ENCODE measurements around the gene XPO4.
A peak's percentile ranks its signal among the peaks of the same experiment; 100 is the strongest.
"Not testable (repeated sequence)": the region's sequence is repeated elsewhere in the genome, so short reads cannot be mapped to it uniquely, and the experiment has no call there.

Gene XPO4

GRCh38 chr13:20902438-20903163, at the start of gene XPO4:
XPO4 (minus strand) TSS chr13:20902746; CDS start chr13:20902738, 8 bp downstream.
- no peak for DNase-seq

- not testable (repeated sequence) for DNase-seq
These were observed 45.5 kb upstream of the XPO4 start for GRCh38 chr13:20948001-20948400.

- DNase-seq = no peak
These were observed 43.4 kb upstream of the XPO4 start for GRCh38 chr13:20945952-20946383.

DNA sequence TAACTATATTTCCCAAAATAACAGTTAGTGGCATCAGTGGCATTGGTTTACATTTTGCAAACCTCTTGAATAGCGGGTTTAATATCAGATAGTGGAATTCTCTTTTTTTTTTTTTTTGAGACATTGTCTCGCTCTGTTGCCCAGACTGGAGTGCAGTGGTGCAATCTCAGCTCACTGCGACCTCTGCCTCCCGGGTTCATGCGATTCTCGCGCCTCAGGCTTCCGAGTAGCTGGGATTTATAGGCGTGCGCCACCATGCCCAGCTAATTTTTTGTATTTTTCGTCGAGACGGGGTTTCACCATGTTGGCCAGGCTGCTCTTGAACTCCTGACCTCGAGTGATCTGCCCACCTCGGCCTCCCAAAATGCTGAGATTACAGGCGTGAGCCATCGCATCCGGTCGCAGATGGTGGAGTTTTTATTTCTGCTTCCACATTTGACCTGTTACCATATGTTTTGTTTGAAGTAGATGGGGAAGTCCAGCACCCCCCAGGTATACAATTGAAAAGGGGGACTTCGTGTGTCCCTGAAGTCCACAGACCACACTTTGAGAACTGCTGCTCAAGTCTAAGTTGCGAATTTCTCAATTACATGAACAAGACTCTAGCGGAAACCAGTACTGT, 40.5 kb upstream of the XPO4 start:
- no peak for DNase-seq

DNA sequence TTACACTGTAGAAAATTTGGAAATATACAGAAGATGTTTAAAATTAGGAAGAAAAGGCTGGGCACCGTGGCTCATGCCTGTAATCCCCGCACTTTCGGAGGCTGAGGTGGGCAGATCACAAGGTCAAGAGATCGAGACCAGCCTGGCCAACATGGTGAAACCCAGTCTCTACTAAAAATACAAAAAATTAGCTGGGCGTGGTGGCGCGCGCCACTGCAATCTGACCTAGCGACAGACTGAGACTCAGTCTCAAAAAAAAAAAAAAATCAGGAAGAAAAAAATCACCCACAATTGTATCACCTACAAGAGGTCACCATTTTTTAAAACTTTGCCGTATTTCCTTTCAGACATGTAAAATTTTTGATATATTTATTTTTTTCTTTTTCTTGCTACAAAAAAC, 38.0 kb upstream of the XPO4 start:
- DNase-seq = not testable (repeated sequence)

- no peak for DNase-seq
These were observed 37.5 kb upstream of the XPO4 start for GRCh38 chr13:20940083-20940482.

DNA sequence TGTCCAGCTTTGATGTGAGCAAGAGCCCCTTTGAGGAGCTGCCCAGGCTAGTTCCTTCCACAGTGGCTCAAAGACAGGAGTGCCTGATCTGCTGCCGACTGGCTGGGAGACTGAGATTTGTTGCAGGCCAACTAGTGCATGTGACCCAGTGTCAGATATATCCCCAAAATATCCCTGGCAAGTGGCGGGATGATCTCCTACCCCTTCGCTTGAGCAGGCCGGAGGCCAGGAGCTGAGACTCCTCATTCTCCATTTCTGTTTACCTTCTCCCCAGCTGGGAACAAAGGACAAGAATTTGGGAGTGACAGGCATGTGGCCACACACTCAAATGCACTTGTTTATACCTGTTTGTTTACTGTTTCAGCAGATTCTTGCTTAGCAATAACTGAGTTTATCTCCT, 37.1 kb upstream of the XPO4 start:
- no peak for DNase-seq

GRCh38 chr13:20938302-20938701, 35.8 kb upstream of the XPO4 start:
- DNase-seq = no peak

DNA sequence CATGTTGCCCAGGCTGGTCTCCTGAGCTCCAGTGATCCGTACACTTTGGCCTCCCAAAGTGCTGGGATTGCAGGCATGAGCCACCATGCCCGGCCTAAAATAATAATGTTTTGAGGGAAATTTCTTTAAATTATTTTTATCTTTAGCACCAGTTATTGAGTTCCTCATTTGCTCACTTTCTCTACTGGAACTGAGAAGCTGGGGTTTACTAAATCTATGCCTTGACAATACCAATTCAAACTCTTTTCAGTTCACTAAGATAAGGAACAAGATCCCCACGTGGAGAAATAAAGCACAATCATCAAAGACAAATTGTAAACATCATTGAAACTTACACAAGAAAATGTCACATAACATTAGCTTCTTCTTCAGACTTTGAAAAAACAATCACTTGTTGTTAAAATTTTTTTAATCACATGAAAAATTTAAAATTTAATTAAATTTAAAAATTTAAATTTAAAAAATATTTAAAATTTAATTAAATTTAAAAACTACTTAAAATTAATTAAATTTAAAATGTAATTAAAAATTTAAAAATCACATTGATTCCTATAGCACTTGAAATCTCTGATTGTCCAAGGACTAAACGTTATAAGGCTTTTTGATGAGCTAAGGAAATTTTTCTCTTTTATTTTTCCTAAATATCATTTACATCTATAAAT, 25.2 kb upstream of the XPO4 start:
- DNase-seq = no peak

- not testable (repeated sequence) for DNase-seq
These were observed 22.8 kb upstream of the XPO4 start for GRCh38 chr13:20925395-20925790.

- DNase-seq = peak in 1 of 2 experiments; percentile 8
These were observed 22.3 kb upstream of the XPO4 start for GRCh38 chr13:20924758-20925394.

DNA sequence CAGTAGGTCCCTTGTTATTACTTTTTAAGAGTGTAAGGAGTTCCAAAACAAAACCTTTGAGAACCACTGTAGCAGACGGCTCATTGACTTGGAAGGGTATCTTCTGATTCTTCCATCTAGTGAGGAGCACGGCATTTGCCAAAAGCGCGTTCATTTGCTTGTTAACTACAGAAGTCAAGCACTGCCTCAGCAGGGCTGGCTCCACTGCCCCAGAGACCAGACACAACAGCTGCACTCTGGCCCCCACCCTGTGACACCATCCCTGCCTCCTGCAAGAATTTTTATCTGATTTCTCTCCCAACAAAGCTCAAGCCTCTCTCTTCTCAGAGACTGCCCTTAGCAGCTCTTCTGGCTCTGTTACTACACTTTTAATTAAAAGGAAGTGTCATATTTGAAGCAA, 20.7 kb upstream of the XPO4 start:
- DNase-seq = no peak

DNA sequence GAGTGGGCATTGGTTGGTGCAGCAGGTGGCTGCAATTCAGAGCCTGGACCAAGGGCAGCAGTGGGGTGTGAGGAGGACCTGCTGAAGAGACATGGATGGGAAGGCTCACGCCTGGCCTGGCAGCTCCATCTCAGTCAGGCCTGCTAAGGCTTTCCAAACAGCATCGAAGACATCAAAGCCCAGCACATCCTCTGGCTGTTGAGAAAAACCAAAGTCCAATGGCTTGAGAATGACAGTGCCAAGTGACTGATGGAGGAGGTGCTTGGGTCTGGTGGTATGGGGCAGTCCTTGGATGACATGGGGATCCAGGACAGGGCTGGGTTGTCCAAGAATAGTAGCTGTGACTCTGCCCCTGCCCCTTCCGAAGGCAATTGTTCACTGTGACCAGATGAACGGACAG, 19.0 kb upstream of the XPO4 start:
- DNase-seq = no peak

GRCh38 chr13:20915676-20916075, 13.1 kb upstream of the XPO4 start:
- not testable (repeated sequence) for DNase-seq

DNA sequence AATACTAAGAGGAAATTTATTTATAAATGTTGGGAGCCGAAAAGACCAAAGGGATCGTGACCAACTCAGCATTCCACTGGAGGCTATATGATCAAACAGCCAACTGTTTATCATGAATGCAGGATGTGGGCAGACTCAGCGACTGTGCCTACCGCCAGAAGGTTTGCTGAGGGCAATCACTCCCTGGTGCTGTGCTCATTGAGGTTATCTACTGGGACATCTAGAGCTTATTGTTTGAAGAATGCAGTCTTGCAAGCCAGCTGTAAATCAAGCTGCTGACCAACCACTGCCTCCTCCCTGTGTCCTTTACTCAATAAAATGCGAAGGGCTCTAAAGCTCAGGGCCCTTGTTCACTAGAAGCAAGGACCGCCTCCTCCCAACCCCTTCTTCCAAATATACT, 8.5 kb upstream of the XPO4 start:
- no peak for DNase-seq

DNA sequence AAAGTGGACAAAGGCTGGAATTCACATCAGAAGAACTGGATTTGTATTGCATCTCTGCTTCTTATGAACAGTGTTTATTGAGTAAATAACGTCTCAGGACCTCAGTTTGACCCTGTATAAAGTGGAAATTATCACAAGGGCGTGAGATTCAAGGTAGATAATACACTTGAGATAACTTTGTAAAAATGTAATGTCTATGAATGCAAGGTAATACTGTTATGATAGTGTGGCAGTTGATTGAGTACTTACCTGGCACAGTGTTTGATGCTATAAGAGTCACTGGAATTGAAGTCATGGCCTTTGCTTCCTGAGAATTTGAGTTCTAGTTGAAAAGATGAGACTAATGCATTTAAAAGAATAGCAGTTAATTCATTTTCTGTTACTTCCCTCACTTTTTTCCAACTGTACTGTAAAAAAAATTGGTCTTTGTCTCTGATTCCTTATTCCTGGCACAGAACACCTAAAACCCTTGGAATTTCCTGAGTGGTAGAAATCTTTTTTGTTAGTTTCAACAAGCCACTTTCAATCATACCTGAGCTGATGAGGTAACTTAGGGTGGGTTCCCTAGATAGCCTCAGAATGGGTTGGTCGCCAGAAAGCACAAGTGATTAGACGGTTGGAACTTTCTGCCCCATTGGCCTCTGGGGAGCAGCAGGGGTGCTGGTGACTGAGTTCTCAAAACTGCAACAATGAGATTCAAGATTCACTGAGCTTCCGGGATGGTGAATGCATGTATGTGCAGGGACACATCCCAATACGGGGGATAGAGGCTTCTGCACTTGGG, 6.4 kb upstream of the XPO4 start:
- DNase-seq = no peak

DNA sequence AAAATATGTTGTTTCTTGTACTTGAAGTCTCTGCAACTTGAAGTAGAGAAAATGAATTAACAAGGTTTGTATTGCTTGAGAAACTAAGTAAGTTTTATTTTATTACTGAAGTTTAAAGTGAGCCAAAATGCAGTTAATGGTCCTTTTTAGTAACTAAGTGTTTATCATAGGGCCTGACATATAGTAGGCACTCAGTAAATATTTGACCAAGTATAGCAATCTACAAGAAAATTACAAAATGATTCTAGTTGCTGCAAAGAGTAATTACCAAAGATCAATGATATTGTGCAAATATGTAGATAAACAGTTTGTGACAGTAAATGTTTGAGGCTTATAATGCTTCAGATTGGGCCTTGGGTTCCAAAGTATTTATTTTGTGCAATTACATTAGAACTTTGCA, 2.4 kb upstream of the XPO4 start:
- DNase-seq = no peak

DNA sequence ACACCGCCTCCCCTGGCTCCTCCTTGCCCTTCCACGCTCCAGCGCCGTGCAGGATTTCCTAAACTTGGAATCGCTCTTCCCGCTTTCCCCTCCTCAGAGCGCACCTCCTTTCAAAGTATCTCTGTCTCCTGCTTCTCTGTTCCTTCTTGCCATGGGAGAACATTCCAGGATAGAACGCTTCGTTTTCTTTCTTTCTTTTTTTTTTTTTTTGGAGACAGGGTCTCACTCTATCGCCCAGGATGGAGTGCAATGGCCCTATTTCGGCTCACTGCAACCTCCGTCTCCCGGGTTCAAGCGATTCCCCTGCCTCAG, 574 bp upstream of the XPO4 start:
- DNase-seq = no peak

DNA sequence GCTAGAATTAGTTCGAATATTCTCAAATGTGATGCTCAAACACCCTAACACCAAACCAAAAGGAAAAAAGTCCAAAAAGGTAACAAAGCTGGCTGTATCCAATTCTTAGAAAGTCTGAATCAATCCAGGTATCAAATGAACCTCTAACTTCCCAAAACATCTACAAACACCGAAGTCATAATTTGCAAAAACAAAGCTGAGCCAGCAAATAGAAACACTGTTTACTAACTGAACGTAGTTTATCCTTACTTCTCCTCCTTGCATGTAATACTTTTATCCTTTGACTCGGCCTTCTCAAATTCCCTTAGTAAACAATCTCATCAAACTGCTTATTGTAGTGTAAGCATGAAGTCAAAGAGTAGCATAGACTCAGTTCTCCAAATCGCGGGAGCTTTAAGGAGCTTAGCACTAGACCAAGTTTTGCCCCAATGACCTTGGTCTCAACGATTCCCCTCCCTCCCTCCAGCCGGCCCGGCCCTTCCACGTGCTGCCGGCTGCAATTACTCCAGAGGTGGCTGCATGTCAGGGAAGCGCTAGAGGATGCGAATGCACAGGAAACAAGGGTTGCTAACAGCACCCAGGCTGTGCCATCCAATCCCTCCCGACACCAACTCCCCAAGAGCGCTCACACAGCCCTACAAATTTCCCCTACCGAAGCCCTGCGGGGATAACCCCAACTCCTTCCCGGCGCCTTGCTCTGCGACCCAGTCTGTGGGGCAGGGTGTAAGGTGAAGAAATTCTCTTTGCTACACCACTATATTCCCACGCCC, 693 bp downstream of the XPO4 start:
- DNase-seq = no peak

DNA sequence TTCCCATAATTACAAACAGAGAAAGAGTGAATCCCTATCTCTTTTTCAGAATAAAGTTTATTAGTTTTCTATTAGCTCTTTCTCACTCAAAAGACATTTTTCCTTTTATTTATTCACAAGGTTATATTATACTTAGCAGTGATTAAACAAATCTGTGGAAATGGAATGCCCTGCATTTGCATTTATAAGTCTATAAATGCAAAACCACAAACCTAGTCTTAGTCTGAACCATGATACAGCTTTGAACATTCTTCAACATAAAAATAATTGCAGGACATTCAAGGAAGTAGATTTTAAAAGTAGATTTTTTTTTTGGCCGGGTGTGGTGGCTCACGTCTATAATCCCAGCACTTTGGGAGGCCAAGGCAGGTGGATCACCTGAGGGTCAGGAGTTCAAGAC, 8.3 kb downstream of the XPO4 start:
- no peak for DNase-seq

GRCh38 chr13:20891768-20892167, 10.8 kb downstream of the XPO4 start:
- DNase-seq = no peak

DNA sequence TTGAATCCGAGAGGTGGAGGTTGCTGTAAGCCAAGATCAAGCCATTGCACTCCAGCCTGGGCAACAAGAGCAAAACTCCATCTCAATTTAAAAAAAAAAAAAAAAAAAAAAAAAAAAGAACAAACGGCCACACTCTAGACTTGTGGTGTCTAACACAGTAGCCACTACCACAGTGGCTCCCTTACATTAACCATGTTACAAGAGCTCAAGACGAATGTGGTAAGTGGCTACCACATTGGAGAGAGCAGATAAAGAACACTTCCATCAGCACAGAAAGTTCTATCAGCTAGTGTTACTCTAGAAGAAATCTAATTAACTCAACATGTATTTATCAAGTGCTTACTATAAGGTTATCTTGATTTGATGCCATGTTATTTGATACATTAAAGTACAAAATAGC, 11.5 kb downstream of the XPO4 start:
- no peak for DNase-seq
